HepG2 (cell line): ENCODE measurements around the gene B3GALT6. TPM values are rescaled to one million over a fixed set of nuclear protein-coding genes. Genes with fewer than 3 reads are reported as not detected.

ENCODE experiments used
- DPF2 ChIP-seq: sonication (generic); formaldehyde crosslinking; IDR thresholded peaks from 2 replicates; pipeline ENCODE4 v1.4.0; 2020; ENCODE audit warnings: mild to moderate bottlenecking, low read depth, missing genetic modification reagents, borderline replicate concordance
- ELF3 ChIP-seq: IDR thresholded peaks from 2 replicates; pipeline ENCODE4 v1.6.1; 2016; ENCODE audit warnings: missing genetic modification reagents, missing compliant biosample characterization
- FOSL2 ChIP-seq: sonication (generic); formaldehyde crosslinking; IDR thresholded peaks from 2 replicates; pipeline ENCODE4 v1.4.0; 2020; ENCODE audit warnings: missing genetic modification reagents
- KLF6 ChIP-seq: IDR thresholded peaks from 2 replicates; pipeline ENCODE4 v1.8.0; 2016; ENCODE audit warnings: missing biosample characterization, missing genetic modification reagents
- MBD4 ChIP-seq: IDR thresholded peaks from 2 replicates; pipeline ENCODE4 v1.6.1; 2012; ENCODE audit warnings: low read length, inconsistent platforms, borderline replicate concordance
- MBNL3 ChIP-seq: fragments of 250-450 bp; sonication (Bioruptor Pico); conservative IDR thresholded peaks from 2 replicates; pipeline ENCODE4 v1.8.0; 2022; ENCODE audit warnings: mild to moderate bottlenecking, inconsistent platforms
- MIXL1 ChIP-seq: IDR thresholded peaks from 2 replicates; pipeline ENCODE4 v1.6.1; 2016
- MTERF4 ChIP-seq: sonication (generic); formaldehyde crosslinking; IDR thresholded peaks from 2 replicates; pipeline ENCODE4 v1.8.0; 2023; ENCODE audit warnings: mild to moderate bottlenecking, missing genetic modification reagents
- NRL ChIP-seq: sonication (generic); formaldehyde crosslinking; IDR thresholded peaks from 2 replicates; pipeline ENCODE4 v1.5.0; 2020; ENCODE audit warnings: missing genetic modification reagents, mild to moderate bottlenecking, moderate library complexity, borderline replicate concordance
- PHF5A ChIP-seq: IDR thresholded peaks from one replicate; pipeline ENCODE4 v1.6.1; 2018; ENCODE audit warnings: low read depth, missing genetic modification reagents; ENCODE audit not compliant: unreplicated experiment
- PHF8 ChIP-seq: sonication (generic); formaldehyde crosslinking; IDR thresholded peaks from 2 replicates; pipeline ENCODE4 v1.5.0; 2020; ENCODE audit warnings: missing genetic modification reagents
- REPIN1 ChIP-seq: sonication (generic); formaldehyde crosslinking; IDR thresholded peaks from 2 replicates; pipeline ENCODE4 v1.8.0; 2022; ENCODE audit warnings: missing genetic modification reagents, low read depth, mild to moderate bottlenecking, borderline replicate concordance
- YEATS4 ChIP-seq: sonication (generic); formaldehyde crosslinking; IDR thresholded peaks from 2 replicates; pipeline ENCODE4 v1.4.0; 2020; ENCODE audit warnings: missing genetic modification reagents, borderline replicate concordance
- ZBTB8A ChIP-seq: sonication (generic); formaldehyde crosslinking; IDR thresholded peaks from 2 replicates; pipeline ENCODE4 v1.4.0; 2020; ENCODE audit warnings: mild to moderate bottlenecking, low read depth, missing genetic modification reagents, borderline replicate concordance
- ZFX ChIP-seq: sonication (generic); formaldehyde crosslinking; IDR thresholded peaks from 2 replicates; pipeline ENCODE4 v1.4.0; 2020; ENCODE audit warnings: mild to moderate bottlenecking, low read depth, missing genetic modification reagents, moderate library complexity
- ZNF230 ChIP-seq: sonication (generic); formaldehyde crosslinking; IDR thresholded peaks from 2 replicates; pipeline ENCODE4 v1.4.0; 2020; ENCODE audit warnings: mild to moderate bottlenecking, missing genetic modification reagents
- ZUFSP ChIP-seq: sonication (generic); formaldehyde crosslinking; IDR thresholded peaks from 2 replicates; pipeline ENCODE4 v1.9.0; 2021; ENCODE audit warnings: missing genetic modification reagents, mild to moderate bottlenecking, borderline replicate concordance
- polyA plus RNA-seq, 8 experiments: library from polyadenylated mRNA; depleted of rRNA in 3 of 8; stranded (reverse) in 7 of 8; unstranded in 1 of 8; fragments of >200 nt; fragmentation: Illumina TruSeq in 4 of 8; extraction: Trizol in 4 of 8; gene quantifications; 2 replicates each; pipeline versions ENCODE4 v1.2.1 to v1.2.3, GENCODE V29; 2011 to 2016; ENCODE audit warnings: low read depth in 4 of 8, missing spikeins in 1 of 8, mixed read lengths in 1 of 8; ENCODE audit not compliant: insufficient read depth in 1 of 8
- total RNA-seq, 5 experiments: library from RNA; depleted of rRNA; stranded (reverse); fragments of >200 nt; fragmentation: Illumina TruSeq; extraction: Trizol; gene quantifications; 2 replicates each; pipeline ENCODE4 v1.2.3, GENCODE V29; 2016; ENCODE audit warnings: low read depth in 1 of 5
- TF ChIP-seq, protein P1 (sequence below): IDR thresholded peaks from 2 replicates; pipeline ENCODE4 v1.4.0; 2020; ENCODE audit warnings: mild to moderate bottlenecking, missing genetic modification reagents
- TF ChIP-seq, protein P2 (sequence below): sonication (generic); formaldehyde crosslinking; IDR thresholded peaks from 2 replicates; pipeline ENCODE4 v1.4.0; 2020; ENCODE audit warnings: missing genetic modification reagents, mild to moderate bottlenecking, borderline replicate concordance
- TF ChIP-seq, protein P3 (sequence below): sonication (generic); formaldehyde crosslinking; IDR thresholded peaks from 2 replicates; pipeline ENCODE4 v1.4.0; 2020; ENCODE audit warnings: missing genetic modification reagents, borderline replicate concordance

The B3GALT6 gene
- total and polyA plus RNA-seq, 2 of the 13 experiments (the other 11 are each of a cell fraction or from before 2014, with no cell fraction given), result 3.9 to 14.2 TPM

DNA sequence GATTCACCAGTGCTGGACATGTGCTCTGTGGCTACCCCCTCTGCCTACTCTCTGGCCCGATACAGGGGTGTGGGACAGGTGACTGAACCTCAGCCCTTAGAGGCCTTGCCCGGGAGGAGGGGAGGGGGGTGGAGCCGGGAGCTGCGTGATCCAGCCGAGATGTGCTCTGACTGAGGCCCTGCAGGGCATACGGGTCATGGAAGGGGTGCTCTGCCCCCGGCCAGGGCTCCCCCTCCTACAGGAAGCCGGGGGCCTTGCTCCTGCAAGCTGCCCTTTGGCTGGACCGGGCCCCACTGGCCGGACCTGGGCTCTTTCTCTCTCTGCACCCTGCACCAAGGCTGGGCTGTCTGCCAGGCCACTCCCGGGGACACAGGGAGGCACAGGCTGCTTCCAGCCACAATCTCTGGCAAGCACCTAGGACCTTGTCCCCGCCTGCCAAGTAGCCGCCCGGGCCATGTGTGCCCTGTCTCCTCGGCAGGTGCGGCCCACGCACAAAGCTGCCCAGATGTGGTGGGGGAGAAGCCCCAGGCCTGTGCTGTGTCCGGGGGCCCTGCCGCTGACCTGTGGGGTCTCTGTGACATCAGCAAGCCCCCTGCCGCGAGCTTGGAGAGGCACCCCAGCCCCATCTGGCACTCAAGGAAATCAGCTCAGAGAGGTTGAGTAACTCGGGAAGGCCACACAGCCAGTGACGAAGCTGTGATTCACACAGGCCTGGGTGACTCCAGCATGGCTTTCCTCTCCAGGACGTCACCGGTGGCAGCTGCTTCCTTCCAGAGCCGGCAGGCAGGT is 49.7 kb downstream of the B3GALT6 start (continued):
- TF ChIP-seq, protein P1, sequence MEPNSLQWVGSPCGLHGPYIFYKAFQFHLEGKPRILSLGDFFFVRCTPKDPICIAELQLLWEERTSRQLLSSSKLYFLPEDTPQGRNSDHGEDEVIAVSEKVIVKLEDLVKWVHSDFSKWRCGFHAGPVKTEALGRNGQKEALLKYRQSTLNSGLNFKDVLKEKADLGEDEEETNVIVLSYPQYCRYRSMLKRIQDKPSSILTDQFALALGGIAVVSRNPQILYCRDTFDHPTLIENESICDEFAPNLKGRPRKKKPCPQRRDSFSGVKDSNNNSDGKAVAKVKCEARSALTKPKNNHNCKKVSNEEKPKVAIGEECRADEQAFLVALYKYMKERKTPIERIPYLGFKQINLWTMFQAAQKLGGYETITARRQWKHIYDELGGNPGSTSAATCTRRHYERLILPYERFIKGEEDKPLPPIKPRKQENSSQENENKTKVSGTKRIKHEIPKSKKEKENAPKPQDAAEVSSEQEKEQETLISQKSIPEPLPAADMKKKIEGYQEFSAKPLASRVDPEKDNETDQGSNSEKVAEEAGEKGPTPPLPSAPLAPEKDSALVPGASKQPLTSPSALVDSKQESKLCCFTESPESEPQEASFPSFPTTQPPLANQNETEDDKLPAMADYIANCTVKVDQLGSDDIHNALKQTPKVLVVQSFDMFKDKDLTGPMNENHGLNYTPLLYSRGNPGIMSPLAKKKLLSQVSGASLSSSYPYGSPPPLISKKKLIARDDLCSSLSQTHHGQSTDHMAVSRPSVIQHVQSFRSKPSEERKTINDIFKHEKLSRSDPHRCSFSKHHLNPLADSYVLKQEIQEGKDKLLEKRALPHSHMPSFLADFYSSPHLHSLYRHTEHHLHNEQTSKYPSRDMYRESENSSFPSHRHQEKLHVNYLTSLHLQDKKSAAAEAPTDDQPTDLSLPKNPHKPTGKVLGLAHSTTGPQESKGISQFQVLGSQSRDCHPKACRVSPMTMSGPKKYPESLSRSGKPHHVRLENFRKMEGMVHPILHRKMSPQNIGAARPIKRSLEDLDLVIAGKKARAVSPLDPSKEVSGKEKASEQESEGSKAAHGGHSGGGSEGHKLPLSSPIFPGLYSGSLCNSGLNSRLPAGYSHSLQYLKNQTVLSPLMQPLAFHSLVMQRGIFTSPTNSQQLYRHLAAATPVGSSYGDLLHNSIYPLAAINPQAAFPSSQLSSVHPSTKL, result 0 out of 2 replicates have a peak, but pooled peaks have one; percentile 51
- peak; percentile 47; the same call in 1 of the 2 replicates for TF ChIP-seq PHF8 (CRISPR knock-in tag)
- no peak for TF ChIP-seq PHF5A (CRISPR knock-in tag)
- TF ChIP-seq YEATS4 (CRISPR knock-in tag), result no peak
- TF ChIP-seq, protein P2, sequence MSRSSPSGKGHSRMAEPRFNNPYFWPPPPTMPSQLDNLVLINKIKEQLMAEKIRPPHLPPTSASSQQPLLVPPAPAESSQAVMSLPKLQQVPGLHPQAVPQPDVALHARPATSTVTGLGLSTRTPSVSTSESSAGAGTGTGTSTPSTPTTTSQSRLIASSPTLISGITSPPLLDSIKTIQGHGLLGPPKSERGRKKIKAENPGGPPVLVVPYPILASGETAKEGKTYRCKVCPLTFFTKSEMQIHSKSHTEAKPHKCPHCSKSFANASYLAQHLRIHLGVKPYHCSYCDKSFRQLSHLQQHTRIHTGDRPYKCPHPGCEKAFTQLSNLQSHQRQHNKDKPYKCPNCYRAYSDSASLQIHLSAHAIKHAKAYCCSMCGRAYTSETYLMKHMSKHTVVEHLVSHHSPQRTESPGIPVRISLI, result no peak
- 0 out of 2 replicates have a peak, but pooled peaks have one; percentile 41 for TF ChIP-seq MIXL1 (CRISPR knock-in tag)
- TF ChIP-seq KLF6 (CRISPR knock-in tag), result no peak
- no peak; the same call in 1 of the 2 replicates for TF ChIP-seq NRL (CRISPR knock-in tag)
- TF ChIP-seq, protein P3, sequence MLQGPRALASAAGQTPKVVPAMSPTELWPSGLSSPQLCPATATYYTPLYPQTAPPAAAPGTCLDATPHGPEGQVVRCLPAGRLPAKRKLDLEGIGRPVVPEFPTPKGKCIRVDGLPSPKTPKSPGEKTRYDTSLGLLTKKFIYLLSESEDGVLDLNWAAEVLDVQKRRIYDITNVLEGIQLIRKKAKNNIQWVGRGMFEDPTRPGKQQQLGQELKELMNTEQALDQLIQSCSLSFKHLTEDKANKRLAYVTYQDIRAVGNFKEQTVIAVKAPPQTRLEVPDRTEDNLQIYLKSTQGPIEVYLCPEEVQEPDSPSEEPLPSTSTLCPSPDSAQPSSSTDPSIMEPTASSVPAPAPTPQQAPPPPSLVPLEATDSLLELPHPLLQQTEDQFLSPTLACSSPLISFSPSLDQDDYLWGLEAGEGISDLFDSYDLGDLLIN (CRISPR knock-in tag), result no peak
- no peak for TF ChIP-seq ZUFSP (CRISPR knock-in tag)
- TF ChIP-seq MTERF4, result no peak
- TF ChIP-seq MBD4, result no peak
- peak; percentile 18 for TF ChIP-seq FOSL2 (CRISPR knock-in tag)
- TF ChIP-seq REPIN1 (CRISPR knock-in tag), result peak; percentile 72; the same call in 1 of the 2 replicates
- peak; percentile 69 for TF ChIP-seq DPF2 (CRISPR knock-in tag)
- TF ChIP-seq ZFX, result peak; percentile 83
- TF ChIP-seq ZNF230 (CRISPR knock-in tag), result peak; percentile 37; the same call in 1 of the 2 replicates
- TF ChIP-seq ZBTB8A (CRISPR knock-in tag), result 0 out of 2 replicates have a peak, but pooled peaks have one; percentile 35
- peak; percentile 54 for TF ChIP-seq ELF3 (CRISPR knock-in tag)
- no peak for TF ChIP-seq MBNL3 (CRISPR knock-in tag)
